ENCODE results near the gene TMEM151B. TPM values are rescaled to one million over a fixed set of nuclear protein-coding genes. Genes with fewer than 3 reads are reported as not detected.

The TMEM151B gene
- total and polyA plus RNA-seq, 11 donors: 0.21 to 5.3 (median 0.45) TPM; not detected in 4

GRCh38 chr6:44224965-44225305 lies 45.3 kb upstream of the TMEM151B start:
- no peaks in the 10 kb centered on the region for H3K9me3 ChIP-seq
- H3K4me1 ChIP-seq: peaks cover 9 to 97% (median 81%) of the 10 kb centered on the region in 12 donors
- peak overlapping the region in 6 of 12 donors; percentile 3 to 88 (median 75) for H3K4me3 ChIP-seq
- DNase-seq (no peak), ATAC-seq (no peak)
- peaks cover 0 to 13% (median 6%) of the 10 kb centered on the region in 9 donors for H3K36me3 ChIP-seq
- no peak for TF ChIP-seq POLR2A (IDR thresholded peaks at IDR 0.05)
- no peak for TF ChIP-seq CTCF (IDR thresholded peaks at IDR 0.05)
- intact Hi-C loops (cut with DNase I): loop anchor here in 1 of 10 donors (5.0 kb wide), 1 partner anchor 48 kb away; no protein-coding TSS in a partner anchor
- WGBS, 4 donors: 60 to 80% (median 64%) methylated on average over 4 of the region's 4 CpGs
- H3K27me3 ChIP-seq: no peaks in the 10 kb centered on the region
- peak overlapping the region in 11 of 12 donors; percentile 81 to 99 (median 93) for H3K27ac ChIP-seq

GRCh38 chr6:44225579-44226325 lies 44.5 kb upstream of the TMEM151B start:
- H3K36me3 ChIP-seq: peaks cover 0 to 22% (median 14%) of the 10 kb centered on the region in 9 donors
- H3K9me3 ChIP-seq: no peaks in the 10 kb centered on the region
- H3K27me3 ChIP-seq: no peaks in the 10 kb centered on the region
- intact Hi-C loops (cut with DNase I): no loop called here
- H3K27ac ChIP-seq: peak overlapping the region; percentile 81 to 99 (median 92)
- no peak for DNase-seq
- no peak for TF ChIP-seq POLR2A (IDR thresholded peaks at IDR 0.05)
- no peak for TF ChIP-seq CTCF (IDR thresholded peaks at IDR 0.05)
- H3K4me3 ChIP-seq: peak overlapping the region in 6 of 12 donors; percentile 9 to 56 (median 42)
- H3K4me1 ChIP-seq: peaks cover 9 to 98% (median 78%) of the 10 kb centered on the region in 12 donors
- 45 to 64% (median 60%) methylated on average over 7 to 8 of the region's 8 CpGs for WGBS, 4 donors
- ATAC-seq: no peak

- no peak for TF ChIP-seq CTCF (IDR thresholded peaks at IDR 0.05)
- no peak for TF ChIP-seq POLR2A (IDR thresholded peaks at IDR 0.05)
- DNase-seq (peak; percentile 64 to 77 (median 66)), ATAC-seq (peak; percentile 29 to 64 (median 38))
- Histone ChIP-seq H3K27me3 (no peaks in the 10 kb centered on the region), H3K4me1 (peaks cover 9 to 98% (median 74%) of the 10 kb centered on the region in 12 donors), H3K9me3 (no peaks in the 10 kb centered on the region), H3K4me3 (peak overlapping the region in 11 of 12 donors; percentile 12 to 56 (median 43)), H3K36me3 (peaks cover 0 to 30% (median 21%) of the 10 kb centered on the region in 9 donors), H3K27ac (peak overlapping the region; percentile 81 to 99 (median 92))
- WGBS, 4 donors: 25 to 34% (median 29%) methylated on average over 15 of the region's 15 CpGs
- intact Hi-C loops (cut with DNase I): no loop called here
Observed at GRCh38 chr6:44226368-44227147, 43.7 kb upstream of the TMEM151B start.
